Measurements from ENCODE around the gene ELOA.
"Not testable (repeated sequence)": the region's sequence is repeated elsewhere in the genome, so short reads cannot be mapped to it uniquely, and the experiment has no call there.

DNA sequence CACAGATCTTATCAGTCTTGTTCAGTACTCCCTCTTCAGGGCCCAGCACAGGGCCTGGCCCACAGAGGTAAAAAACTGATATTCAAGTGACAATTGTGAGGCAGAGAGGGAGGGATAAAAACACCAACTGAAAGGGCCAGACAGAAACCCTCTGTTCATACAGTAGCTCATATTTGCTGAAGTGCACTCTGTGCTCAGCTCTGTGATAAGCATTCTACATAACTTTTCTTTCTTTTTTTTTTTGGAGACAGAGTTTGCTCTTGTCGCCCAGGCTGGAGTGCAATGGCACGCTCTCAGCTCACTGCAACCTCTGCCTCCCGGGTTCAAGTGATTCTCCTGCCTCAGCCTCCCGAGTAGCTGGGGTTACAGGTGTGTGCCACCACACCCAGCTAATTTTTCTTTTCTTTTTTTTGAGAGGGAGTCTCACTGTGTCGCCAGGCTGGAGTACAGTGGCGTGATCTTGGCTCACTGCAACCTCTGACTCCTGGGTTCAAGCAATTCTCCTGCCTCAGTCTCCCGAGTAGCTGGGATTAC is 59.6 kb downstream of the ELOA start:
- TF ChIP-seq EZH2 (IDR thresholded peaks at IDR 0.05; ENCODE audit: borderline replicate concordance, low read length) = not testable (repeated sequence)
- TF ChIP-seq, protein P1, sequence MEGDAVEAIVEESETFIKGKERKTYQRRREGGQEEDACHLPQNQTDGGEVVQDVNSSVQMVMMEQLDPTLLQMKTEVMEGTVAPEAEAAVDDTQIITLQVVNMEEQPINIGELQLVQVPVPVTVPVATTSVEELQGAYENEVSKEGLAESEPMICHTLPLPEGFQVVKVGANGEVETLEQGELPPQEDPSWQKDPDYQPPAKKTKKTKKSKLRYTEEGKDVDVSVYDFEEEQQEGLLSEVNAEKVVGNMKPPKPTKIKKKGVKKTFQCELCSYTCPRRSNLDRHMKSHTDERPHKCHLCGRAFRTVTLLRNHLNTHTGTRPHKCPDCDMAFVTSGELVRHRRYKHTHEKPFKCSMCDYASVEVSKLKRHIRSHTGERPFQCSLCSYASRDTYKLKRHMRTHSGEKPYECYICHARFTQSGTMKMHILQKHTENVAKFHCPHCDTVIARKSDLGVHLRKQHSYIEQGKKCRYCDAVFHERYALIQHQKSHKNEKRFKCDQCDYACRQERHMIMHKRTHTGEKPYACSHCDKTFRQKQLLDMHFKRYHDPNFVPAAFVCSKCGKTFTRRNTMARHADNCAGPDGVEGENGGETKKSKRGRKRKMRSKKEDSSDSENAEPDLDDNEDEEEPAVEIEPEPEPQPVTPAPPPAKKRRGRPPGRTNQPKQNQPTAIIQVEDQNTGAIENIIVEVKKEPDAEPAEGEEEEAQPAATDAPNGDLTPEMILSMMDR (conservative IDR thresholded peaks at IDR 0.05 in 1 of 2, IDR thresholded peaks at IDR 0.05 in 1 of 2; ENCODE audit: extremely low read depth in 1 of 2, insufficient read depth in 1 of 2, low read depth in 1 of 2, low read length in 2 of 2) = not testable (repeated sequence)

Measured in mammary epithelial cell (primary cell).